Epidermal melanocyte (primary cell): ENCODE results near the gene C1orf21.
"Not testable (repeated sequence)": the region's sequence is repeated elsewhere in the genome, so short reads cannot be mapped to it uniquely, and the experiment has no call there.

ENCODE experiments used
- DNase-seq: peaks from one replicate; pipeline ENCODE4 v3.0.0; 2011; ENCODE audit warnings: low spot score; ENCODE audit not compliant: insufficient read length

C1orf21 gene

GRCh38 chr1:184386312-184387068 lies at the start of gene C1orf21:
TSS of gene C1orf21 (plus strand) at chr1:184387029. CDS start at chr1:184477510, 90,481 bp downstream.
- peak; percentile 82 for DNase-seq

- not testable (repeated sequence) for DNase-seq
Observed at GRCh38 chr1:184337865-184338264, 49.0 kb upstream of the C1orf21 start.

GRCh38 chr1:184340984-184341383 lies 45.8 kb upstream of the C1orf21 start:
- DNase-seq: no peak

GRCh38 chr1:184350573-184350972 lies 36.3 kb upstream of the C1orf21 start:
- no peak for DNase-seq

- DNase-seq: no peak
Observed at GRCh38 chr1:184351416-184351975, 35.3 kb upstream of the C1orf21 start.

- no peak for DNase-seq
Observed at GRCh38 chr1:184352776-184353175, 34.1 kb upstream of the C1orf21 start.

- no peak for DNase-seq
Observed at GRCh38 chr1:184354719-184355118, 32.1 kb upstream of the C1orf21 start.

GRCh38 chr1:184356891-184357290 lies 29.9 kb upstream of the C1orf21 start:
- no peak for DNase-seq

GRCh38 chr1:184358256-184358655 lies 28.6 kb upstream of the C1orf21 start:
- DNase-seq: no peak

- peak; percentile 60 for DNase-seq
Observed at GRCh38 chr1:184359909-184360308, 26.9 kb upstream of the C1orf21 start.

GRCh38 chr1:184362876-184363275 lies 24.0 kb upstream of the C1orf21 start:
- DNase-seq: no peak

- DNase-seq: no peak
Observed at GRCh38 chr1:184365699-184366098, 21.1 kb upstream of the C1orf21 start.

GRCh38 chr1:184366997-184367396 lies 19.8 kb upstream of the C1orf21 start:
- DNase-seq: no peak

- DNase-seq: no peak
Observed at GRCh38 chr1:184367427-184368038, 19.3 kb upstream of the C1orf21 start.

GRCh38 chr1:184368354-184368753 lies 18.5 kb upstream of the C1orf21 start:
- DNase-seq: no peak

GRCh38 chr1:184370850-184371249 lies 16.0 kb upstream of the C1orf21 start:
- DNase-seq: no peak

- no peak for DNase-seq
Observed at GRCh38 chr1:184373155-184373554, 13.7 kb upstream of the C1orf21 start.

GRCh38 chr1:184376369-184376768 lies 10.5 kb upstream of the C1orf21 start:
- no peak for DNase-seq

- DNase-seq: no peak
Observed at GRCh38 chr1:184379111-184379752, 7.6 kb upstream of the C1orf21 start.

GRCh38 chr1:184380468-184380867 lies 6.4 kb upstream of the C1orf21 start:
- no peak for DNase-seq

GRCh38 chr1:184383772-184384323 lies 3.0 kb upstream of the C1orf21 start:
- DNase-seq: no peak

GRCh38 chr1:184385865-184386311 lies 941 bp upstream of the C1orf21 start:
- no peak for DNase-seq
